Activated CD4-positive, alpha-beta T cell treated with anti-CD3 and anti-CD28 coated beads, Interleukin-2, amount 50 U/mL, for 24 hours (primary cell): ENCODE results near the gene DSCAML1.

Experiments
- DNase-seq, 2 donors: peaks; one replicate each; pipeline ENCODE4 v3.0.0-alpha.2; 2020; ENCODE audit warnings: low read depth in 1 of 2, low spot score in 1 of 2

The DSCAML1 gene

DNA sequence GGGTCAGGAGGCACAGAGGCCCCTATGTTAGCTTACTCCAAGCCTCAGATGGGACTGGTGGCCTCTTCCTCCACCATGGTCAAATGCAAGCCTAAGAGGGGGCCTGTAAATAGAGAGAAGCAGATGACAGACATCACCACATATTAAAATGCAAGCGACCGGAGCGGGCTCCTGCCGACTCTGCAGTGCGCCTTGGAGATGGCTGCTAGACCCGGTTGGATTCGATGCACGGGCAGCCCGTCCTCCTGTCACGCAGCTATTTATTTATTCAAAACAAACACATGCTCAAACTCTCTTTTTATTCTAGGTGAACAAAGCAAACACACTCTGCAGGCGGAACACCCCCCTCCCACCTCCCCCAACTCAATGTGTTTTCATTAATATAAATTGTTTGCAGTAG, 208.0 kb downstream of the DSCAML1 start:
- no peak for DNase-seq

GRCh38 chr11:117588166-117588810, 208.7 kb downstream of the DSCAML1 start:
- no peak for DNase-seq

DNA sequence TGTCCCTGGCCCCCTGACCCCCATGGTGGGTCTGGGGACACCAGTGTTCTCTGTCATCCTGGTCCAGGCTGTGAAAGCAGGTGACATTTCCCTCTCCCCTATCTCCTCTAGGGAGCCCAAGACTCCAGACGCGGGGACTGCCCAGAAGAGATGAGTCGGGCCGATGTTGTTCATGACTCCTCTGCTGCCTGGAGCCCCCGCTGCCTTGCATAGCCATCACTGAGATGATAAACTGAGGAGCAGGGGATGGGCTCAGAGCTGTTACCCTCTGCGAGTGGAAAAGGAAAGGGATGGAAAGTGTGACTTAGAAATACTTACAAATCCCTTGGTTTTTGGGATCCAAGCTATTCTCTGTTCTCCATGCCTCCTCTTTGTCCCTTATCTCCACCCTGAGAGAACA, 209.6 kb downstream of the DSCAML1 start:
- DNase-seq: no peak

DNA sequence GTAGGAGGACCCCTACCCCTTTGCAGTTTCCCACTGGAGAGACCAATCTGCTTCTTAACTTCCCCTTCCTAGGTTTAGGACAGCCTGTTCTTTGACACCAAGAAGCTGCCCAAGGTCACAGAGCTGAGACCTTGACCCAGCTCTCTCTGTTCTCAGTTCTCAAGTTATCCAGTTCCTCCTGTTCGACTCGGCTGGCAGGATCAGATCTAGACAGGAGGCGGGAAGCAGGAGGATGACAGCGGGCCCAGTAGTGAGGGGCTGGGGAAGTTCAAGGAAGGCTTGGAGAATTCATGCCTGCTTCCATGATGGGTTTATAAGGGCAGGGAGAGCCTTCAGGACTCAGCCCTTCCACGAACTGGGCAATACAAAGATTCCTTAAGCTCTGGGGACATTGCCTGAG, 210.6 kb downstream of the DSCAML1 start:
- no peak for DNase-seq

DNA sequence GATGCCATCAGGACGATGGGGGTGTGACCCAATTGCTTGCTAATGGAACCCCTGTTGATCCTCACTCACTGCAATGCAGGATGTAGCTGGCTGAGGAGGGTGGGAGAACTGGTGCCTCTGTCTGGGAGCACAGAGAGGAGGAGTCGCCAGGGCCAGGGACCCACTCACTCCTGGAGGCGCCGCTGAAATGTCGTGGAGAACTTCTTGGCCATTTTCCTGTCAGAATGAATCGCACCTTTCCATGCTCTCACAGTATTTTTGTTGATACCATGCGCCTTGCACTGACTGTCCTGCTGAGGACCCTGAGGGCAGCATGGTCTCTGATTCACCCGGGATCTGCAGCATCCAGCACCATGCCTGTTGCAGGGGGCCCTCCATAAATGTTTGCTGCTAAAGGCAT, 211.4 kb downstream of the DSCAML1 start:
- DNase-seq: no peak

GRCh38 chr11:117584056-117584830, 212.8 kb downstream of the DSCAML1 start:
- no peak for DNase-seq

- DNase-seq: no peak
Observed at GRCh38 chr11:117583063-117583801, 213.8 kb downstream of the DSCAML1 start.

GRCh38 chr11:117582433-117582832, 214.6 kb downstream of the DSCAML1 start:
- no peak for DNase-seq

DNA sequence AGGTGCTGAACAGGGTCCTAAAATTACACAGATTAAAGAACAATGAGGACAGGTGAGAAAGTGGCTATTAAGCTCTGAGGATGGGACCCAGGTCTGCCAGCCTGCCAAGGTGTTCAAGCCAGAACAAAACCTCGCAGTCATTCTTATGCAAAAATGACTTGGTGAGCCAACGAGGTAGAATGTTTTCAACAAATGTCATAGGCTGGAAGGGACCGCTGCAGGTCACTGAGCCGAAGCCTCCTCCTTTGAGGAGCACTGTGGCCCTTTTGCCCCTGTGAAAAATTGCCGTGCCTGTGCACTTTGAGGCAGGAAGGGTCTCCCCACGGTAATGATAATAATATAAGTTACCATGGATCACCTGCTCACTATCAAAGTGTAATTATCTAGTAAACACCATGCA, 216.2 kb downstream of the DSCAML1 start:
- no peak for DNase-seq

GRCh38 chr11:117579161-117579560, 217.9 kb downstream of the DSCAML1 start:
- no peak for DNase-seq

DNA sequence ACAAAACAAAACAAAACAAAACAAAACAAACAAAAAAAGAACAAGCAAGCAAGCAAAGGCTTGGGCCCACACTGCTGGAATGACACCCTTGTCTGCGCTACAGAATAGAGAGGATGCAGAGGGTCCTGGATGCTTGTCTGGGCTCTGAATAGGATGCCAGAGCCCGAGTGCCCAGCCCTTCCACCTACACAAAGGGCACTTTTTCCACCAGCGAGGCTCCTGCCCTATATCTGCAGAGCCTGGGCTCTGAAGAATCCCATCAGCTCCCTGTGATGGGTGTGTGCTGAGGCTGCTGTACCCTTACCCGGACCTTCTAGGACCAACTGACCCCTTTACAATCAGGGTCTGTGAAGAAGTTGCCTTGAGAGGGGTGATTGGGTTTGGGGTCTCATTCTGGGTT, 221.2 kb downstream of the DSCAML1 start:
- no peak for DNase-seq

DNA sequence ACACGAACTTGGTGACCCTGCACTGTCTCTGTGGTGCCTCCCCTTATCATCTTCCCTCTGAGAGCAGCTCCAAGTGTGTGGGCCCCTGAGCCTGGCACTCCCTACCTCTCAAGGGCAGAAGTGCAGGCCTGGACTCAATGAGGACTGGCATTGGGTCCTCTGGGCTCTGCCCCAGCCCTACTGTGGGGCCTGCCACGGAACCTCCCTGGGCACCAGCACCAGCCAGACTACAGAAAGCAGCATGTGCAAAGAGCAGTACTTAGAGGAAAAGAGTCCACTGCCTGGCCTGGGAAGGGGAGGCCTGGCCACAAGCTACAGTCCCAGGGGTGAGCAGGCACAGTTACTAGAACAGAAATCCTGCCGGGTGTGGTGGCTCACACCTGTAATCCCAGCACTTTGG, 222.5 kb downstream of the DSCAML1 start:
- DNase-seq: no peak

- DNase-seq: no peak
Observed at GRCh38 chr11:117573326-117573725, 223.7 kb downstream of the DSCAML1 start.

DNA sequence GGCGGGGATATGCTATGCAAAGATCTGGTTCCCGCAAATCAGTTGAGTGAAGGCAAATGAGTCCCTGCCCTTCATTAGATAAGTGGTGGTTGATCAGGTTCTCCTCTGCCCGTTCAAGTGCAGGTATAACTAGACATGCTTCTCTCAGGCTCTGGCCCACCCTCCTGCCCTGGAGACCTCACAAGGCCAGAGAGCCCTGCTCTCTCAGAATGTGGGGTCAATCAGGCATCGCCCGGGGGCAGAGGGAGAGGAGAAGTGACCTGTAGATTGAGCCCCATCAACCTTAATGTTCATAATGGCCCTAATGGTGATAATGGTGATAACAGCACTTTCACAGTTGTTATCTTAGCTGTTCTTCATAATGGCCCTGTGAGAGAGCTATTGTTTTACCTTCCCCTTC, 224.3 kb downstream of the DSCAML1 start:
- no peak for DNase-seq

DNA sequence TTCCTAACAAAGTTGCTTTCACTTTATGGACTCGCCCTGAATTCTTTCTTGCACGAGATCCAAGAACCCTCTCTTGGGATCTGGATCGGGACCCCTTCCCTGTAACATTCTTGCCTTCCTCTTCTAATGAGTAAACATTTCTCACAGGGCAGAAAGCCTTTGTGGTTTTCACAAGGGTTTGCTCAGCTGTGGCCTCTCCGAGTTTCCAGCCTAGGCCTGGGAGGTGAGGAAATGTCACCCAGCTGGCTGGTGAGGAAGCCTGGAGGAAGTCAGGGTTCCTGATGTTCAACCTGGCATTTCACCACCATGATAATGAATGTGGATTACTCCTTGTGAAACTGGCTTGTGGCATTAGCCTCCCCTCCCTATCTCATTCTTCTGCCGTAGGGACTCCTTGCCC, 224.9 kb downstream of the DSCAML1 start:
- no peak for DNase-seq

- no peak for DNase-seq
Observed at GRCh38 chr11:117570701-117571100, 226.3 kb downstream of the DSCAML1 start.

DNA sequence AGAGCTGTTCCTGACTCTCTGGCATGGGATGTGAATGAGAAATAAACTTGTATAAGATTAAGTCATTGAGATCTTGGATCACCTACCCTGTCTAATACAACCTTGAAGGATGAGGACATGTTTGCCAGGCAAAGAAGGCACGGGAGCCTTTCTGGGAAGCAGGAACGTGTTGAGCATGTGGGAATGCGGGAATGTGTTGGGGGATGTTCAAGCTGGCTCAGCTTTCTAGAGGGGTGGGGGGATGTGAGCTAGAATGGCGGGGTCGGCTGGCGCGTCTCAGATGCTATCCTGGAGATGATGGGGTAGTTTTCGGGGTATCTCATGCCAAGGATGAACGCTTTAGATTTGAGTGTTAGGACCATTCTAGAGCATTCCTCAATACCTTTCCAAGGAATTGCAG, 227.1 kb downstream of the DSCAML1 start:
- no peak for DNase-seq

DNA sequence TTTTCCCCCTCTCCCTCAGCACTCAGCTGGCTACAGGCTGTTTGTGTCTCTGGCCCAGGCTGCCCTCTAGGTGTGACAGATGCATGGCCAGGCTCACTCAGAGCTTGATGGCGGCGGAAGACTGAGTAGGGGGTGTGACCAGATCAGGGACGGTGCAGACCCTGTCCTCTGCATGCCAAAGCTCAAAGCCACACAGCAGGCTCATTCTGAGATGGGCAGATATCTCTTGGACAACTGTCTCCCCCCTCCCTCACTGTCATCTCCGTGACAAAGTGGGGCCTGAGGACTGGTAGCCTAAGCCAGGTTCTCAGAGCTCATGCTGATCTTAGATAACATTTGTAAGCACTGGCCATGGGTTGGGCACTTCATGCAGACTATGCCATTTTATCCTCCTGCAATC, 231.3 kb downstream of the DSCAML1 start:
- no peak for DNase-seq

GRCh38 chr11:117564321-117564720, 232.7 kb downstream of the DSCAML1 start:
- DNase-seq: no peak

GRCh38 chr11:117563556-117563955, 233.5 kb downstream of the DSCAML1 start:
- no peak for DNase-seq

DNA sequence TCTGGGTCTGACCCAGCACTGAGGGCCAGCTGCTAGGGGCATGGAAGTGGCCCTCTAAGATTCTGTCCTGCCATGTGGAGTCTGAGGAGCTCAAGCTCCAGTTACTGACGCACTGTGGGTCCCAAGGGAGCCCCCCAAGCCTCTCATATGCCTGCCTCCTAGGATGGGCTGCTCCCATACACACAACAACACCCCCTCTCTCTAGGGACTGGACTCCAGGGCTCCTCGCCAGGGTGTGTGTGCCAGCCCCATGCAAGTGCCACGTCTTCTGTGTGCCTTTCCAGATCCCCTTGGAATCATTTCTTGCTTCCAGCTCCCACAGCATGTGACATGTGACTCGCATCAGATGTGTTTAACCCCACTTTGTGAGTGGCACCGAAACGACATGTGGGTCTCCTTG, 234.9 kb downstream of the DSCAML1 start:
- DNase-seq: no peak
